Smooth muscle cell (in vitro differentiated cells): ENCODE results near the gene GPR39. TPM values are rescaled to one million over a fixed set of nuclear protein-coding genes. Genes with fewer than 3 reads are reported as not detected.
A peak's percentile ranks its signal among the peaks of the same experiment; 100 is the strongest.

ENCODE experiments used
- DNase-seq: peaks from one replicate; lab custom pipeline; 2025; ENCODE audit not compliant: unreplicated experiment; lab: John Stamatoyannopoulos, UW
- H2AFZ ChIP-seq: fragments of 200-600 bp; sonication (generic); 2 replicates; pipeline ENCODE4 v1.6.0; 2016; ENCODE audit warnings: antibody characterized with exemption, low read depth, mild to moderate bottlenecking
- H3F3A ChIP-seq: fragments of 200-600 bp; sonication (generic); 2 replicates; pipeline ENCODE4 v1.6.0; 2017; ENCODE audit warnings: antibody characterized with exemption, low read depth
- H3K27ac ChIP-seq: fragments of 200-600 bp; sonication (generic); 2 replicates; pipeline ENCODE4 v1.5.1; 2016; ENCODE audit warnings: low read depth, mild to moderate bottlenecking
- H3K27me3 ChIP-seq: fragments of 200-600 bp; sonication (generic); 2 replicates; pipeline ENCODE4 v1.6.1; 2016; ENCODE audit warnings: low read depth, mild to moderate bottlenecking
- H3K36me3 ChIP-seq: fragments of 200-600 bp; sonication (generic); 2 replicates; pipeline ENCODE4 v1.5.1; 2016; ENCODE audit warnings: low read depth
- H3K4me1 ChIP-seq: fragments of 200-600 bp; sonication (generic); 2 replicates; pipeline ENCODE4 v1.5.1; 2016; ENCODE audit warnings: low read depth
- H3K4me2 ChIP-seq: fragments of 200-600 bp; sonication (generic); 2 replicates; pipeline ENCODE4 v1.6.0; 2016; ENCODE audit warnings: mild to moderate bottlenecking
- H3K4me3 ChIP-seq: fragments of 200-600 bp; sonication (generic); 2 replicates; pipeline ENCODE4 v1.5.1; 2016; ENCODE audit warnings: mild to moderate bottlenecking
- H3K79me2 ChIP-seq: fragments of 200-600 bp; sonication (generic); 2 replicates; pipeline ENCODE4 v1.6.0; 2016; ENCODE audit warnings: low read depth, mild to moderate bottlenecking
- H3K9ac ChIP-seq: fragments of 200-600 bp; sonication (generic); 2 replicates; pipeline ENCODE4 v1.6.0; 2016; ENCODE audit warnings: low read depth
- H3K9me3 ChIP-seq: fragments of 200-600 bp; sonication (generic); replicated peaks from 2 replicates; pipeline ENCODE4 v1.5.1; 2016; ENCODE audit warnings: low read depth
- H4K20me1 ChIP-seq: fragments of 200-600 bp; sonication (generic); 2 replicates; pipeline ENCODE4 v1.6.0; 2016; ENCODE audit warnings: low read depth
- CTCF ChIP-seq: fragments of 200-600 bp; sonication (generic); IDR thresholded peaks from 2 replicates; pipeline ENCODE4 v1.5.1; 2017; ENCODE audit warnings: borderline replicate concordance, mild to moderate bottlenecking, antibody characterized with exemption; ENCODE audit not compliant: insufficient read depth, poor library complexity, severe bottlenecking
- WGBS: methylation state at CpG from one replicate; pipeline ENCODE4 v1.1.7; 2016; ENCODE audit warnings: low lambda C conversion rate; 5-methylcytosine and 5-hydroxymethylcytosine counted together
- polyA plus RNA-seq: library from polyadenylated mRNA; unstranded; fragments of >200 nt; fragmentation: Nextera tagmentation; extraction: Ambion mirVana; gene quantifications from 2 replicates; pipeline ENCODE4 v1.2.1, GENCODE V29; 2016
- total RNA-seq: library from RNA; depleted of rRNA; stranded (reverse); fragments of >200 nt; gene quantifications from 2 replicates; pipeline ENCODE4 v1.2.3, GENCODE V29; 2014

The GPR39 gene
- total RNA-seq (0.90 and 1.4 TPM in 2 replicates), polyA plus RNA-seq (0.87 and 2.4 TPM in 2 replicates)

DNA sequence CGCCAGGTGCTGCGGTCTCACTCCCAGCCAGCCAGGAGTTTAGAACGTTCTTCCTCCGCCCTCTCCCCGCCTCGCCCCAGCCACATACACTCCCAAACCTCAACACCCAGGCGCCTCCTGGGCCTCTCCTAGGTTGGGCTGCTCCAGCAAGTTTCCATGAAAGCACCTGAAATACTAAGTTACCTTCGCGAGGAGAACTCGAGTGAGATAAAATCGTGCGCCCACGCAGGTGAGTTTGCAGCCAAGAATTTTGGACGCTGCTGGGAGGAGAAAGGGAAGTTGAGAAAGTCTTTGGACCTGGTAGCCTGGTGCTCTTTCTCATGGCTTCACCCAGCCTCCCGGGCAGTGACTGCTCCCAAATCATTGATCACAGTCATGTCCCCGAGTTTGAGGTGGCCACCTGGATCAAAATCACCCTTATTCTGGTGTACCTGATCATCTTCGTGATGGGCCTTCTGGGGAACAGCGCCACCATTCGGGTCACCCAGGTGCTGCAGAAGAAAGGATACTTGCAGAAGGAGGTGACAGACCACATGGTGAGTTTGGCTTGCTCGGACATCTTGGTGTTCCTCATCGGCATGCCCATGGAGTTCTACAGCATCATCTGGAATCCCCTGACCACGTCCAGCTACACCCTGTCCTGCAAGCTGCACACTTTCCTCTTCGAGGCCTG, at the start of gene GPR39:
Gene GPR39 (plus strand): TSS at position 83 of the 673 bp plus-strand sequence.
- no peaks in the 10 kb centered on the region for H3K79me2 ChIP-seq
- 47% methylated on average over 21 of the region's 23 CpGs for WGBS
- peaks cover 7% of the 10 kb centered on the region for H3K27me3 ChIP-seq
- no peaks in the 10 kb centered on the region for H4K20me1 ChIP-seq
- H2AFZ ChIP-seq = peak within 1 kb of the TSS; percentile 47
- H3F3A ChIP-seq = peaks cover 10% of the 10 kb centered on the region
- no peak for DNase-seq
- no peaks in the 10 kb centered on the region for H3K9me3 ChIP-seq
- H3K4me1 ChIP-seq = no peaks in the 10 kb centered on the region
- no peak for TF ChIP-seq CTCF
- H3K36me3 ChIP-seq = no peaks in the 10 kb centered on the region
- H3K9ac ChIP-seq = peak within 1 kb of the TSS; percentile 23
- H3K27ac ChIP-seq = peak within 1 kb of the TSS; percentile 78
- peak within 1 kb of the TSS; percentile 54 for H3K4me3 ChIP-seq
- H3K4me2 ChIP-seq = peak within 1 kb of the TSS; percentile 83

- no peaks in the 10 kb centered on the region for H3K79me2 ChIP-seq
- no peaks in the 10 kb centered on the region for H3F3A ChIP-seq
- no peak overlapping the region for H3K27ac ChIP-seq
- no peaks in the 10 kb centered on the region for H4K20me1 ChIP-seq
- 44% methylated on average over 2 of the region's 2 CpGs for WGBS
- no peak for TF ChIP-seq CTCF
- H3K9ac ChIP-seq = no peak overlapping the region
- no peak overlapping the region for H2AFZ ChIP-seq
- H3K4me3 ChIP-seq = no peak overlapping the region
- no peaks in the 10 kb centered on the region for H3K36me3 ChIP-seq
- no peak overlapping the region for H3K4me2 ChIP-seq
- H3K4me1 ChIP-seq = no peaks in the 10 kb centered on the region
- peaks cover 4% of the 10 kb centered on the region for H3K9me3 ChIP-seq
- DNase-seq = no peak
- peaks cover 8% of the 10 kb centered on the region for H3K27me3 ChIP-seq
Observed at GRCh38 chr2:132368191-132368590, 48.4 kb upstream of the GPR39 start.

- no peak overlapping the region for H3K4me3 ChIP-seq
- no peak for TF ChIP-seq CTCF
Observed at GRCh38 chr2:132372276-132372675, 44.3 kb upstream of the GPR39 start.

More at GRCh38 chr2:132372276-132372675, 44.3 kb upstream of the GPR39 start:
- Histone ChIP-seq H3K9ac (no peak overlapping the region), H4K20me1 (no peaks in the 10 kb centered on the region), H3K9me3 (no peaks in the 10 kb centered on the region), H3F3A (no peaks in the 10 kb centered on the region), H3K36me3 (no peaks in the 10 kb centered on the region), H3K4me1 (no peaks in the 10 kb centered on the region), H3K27me3 (peaks cover 8% of the 10 kb centered on the region), H3K4me2 (no peak overlapping the region), H3K27ac (no peak overlapping the region), H3K79me2 (no peaks in the 10 kb centered on the region), H2AFZ (no peak overlapping the region)
- DNase-seq = no peak
- WGBS = 98% methylated on average over 3 of the region's 3 CpGs
